H1 (cell line): ENCODE results near the gene SMAD6. TPM values are rescaled to one million over a fixed set of nuclear protein-coding genes. Genes with fewer than 3 reads are reported as not detected.

Experiments used
- CEBPB ChIP-seq: IDR thresholded peaks from 2 replicates; pipeline ENCODE4 v1.6.1; 2012; ENCODE audit warnings: low read depth, low read length
- polyA plus RNA-seq, 7 experiments: library from polyadenylated mRNA; depleted of rRNA in 3 of 7; stranded (reverse) in 5 of 7; unstranded in 2 of 7; fragments of >200 nt in 5 of 7; fragments of 200-250 nt in 2 of 7; gene quantifications; 1 replicate in 5 of 7; 2 replicates in 1 of 7; 4 replicates in 1 of 7; pipeline versions ENCODE4 v1.2.1 to v1.2.3, GENCODE V29; 2011 to 2013; ENCODE audit warnings: missing spikeins in 2 of 7, mixed read lengths in 2 of 7
- total RNA-seq: library from RNA; stranded (reverse); fragmentation: NEBNext Ultra II Directional; extraction: Animal tissue kit (Norgen Biotek cat#: 25700); gene quantifications from 2 replicates; pipeline ENCODE4 v1.2.1, GENCODE V29; 2021

The SMAD6 gene
- total and polyA plus RNA-seq, 2 of the 8 experiments (the other 6 are each of a cell fraction or from before 2014, with no cell fraction given) = 1.8 to 7.0 TPM

GRCh38 chr15:66831801-66832390 lies 129.9 kb downstream of the SMAD6 start (continued):
- no peak for TF ChIP-seq CEBPB

Other genes with a start within 250 kb of the SMAD6 start
- 21.5 and 23.1 TPM in 2 replicates for gene SNAPC5, start 204.5 kb upstream of the SMAD6 start, total RNA-seq
- gene SNAPC5, start 204.5 kb upstream of the SMAD6 start, polyA plus RNA-seq (2011; rRNA removed) = 12.1 and 18.7 TPM in 2 replicates
- gene RPL4, start 197.4 kb upstream of the SMAD6 start, total RNA-seq = 3,886 and 3,950 TPM in 2 replicates
- gene RPL4, start 197.4 kb upstream of the SMAD6 start, polyA plus RNA-seq (2011; rRNA removed) = 3,376 and 3,973 TPM in 2 replicates
- 61.5 and 62.8 TPM in 2 replicates for gene ZWILCH, start 196.9 kb upstream of the SMAD6 start, total RNA-seq
- 8.8 and 18.1 TPM in 2 replicates for gene ZWILCH, start 196.9 kb upstream of the SMAD6 start, polyA plus RNA-seq (2011; rRNA removed)
- 6.2 and 6.4 TPM in 2 replicates for gene LCTL, start 136.2 kb upstream of the SMAD6 start, total RNA-seq
- gene LCTL, start 136.2 kb upstream of the SMAD6 start, polyA plus RNA-seq (2011; rRNA removed) = 5.5 and 7.1 TPM in 2 replicates